Endodermal cell (in vitro differentiated cells): Measurements from ENCODE around the gene RPL19. TPM values are rescaled to one million over a fixed set of nuclear protein-coding genes. Genes with fewer than 3 reads are reported as not detected.

Source experiments
- DNase-seq: peaks from one replicate; pipeline ENCODE4 v3.0.0-alpha.2; 2017
- H3K27ac ChIP-seq: 2 replicates; pipeline ENCODE4 v1.5.1; 2013; ENCODE audit warnings: mild to moderate bottlenecking, low read depth, low read length, moderate library complexity
- H3K27me3 ChIP-seq: 2 replicates; pipeline ENCODE4 v1.6.1; 2013; ENCODE audit warnings: mild to moderate bottlenecking, low read length, moderate library complexity; ENCODE audit not compliant: insufficient read depth, control insufficient read depth, poor library complexity, severe bottlenecking
- H3K36me3 ChIP-seq: 2 replicates; pipeline ENCODE4 v1.7.0; 2013; ENCODE audit warnings: mild to moderate bottlenecking, low read length, moderate library complexity; ENCODE audit not compliant: control insufficient read depth, insufficient read depth
- H3K4me1 ChIP-seq: one replicate; pipeline ENCODE4 v1.7.0; 2013; ENCODE audit warnings: low read length; ENCODE audit not compliant: control insufficient read depth, insufficient read depth
- H3K4me3 ChIP-seq: 2 replicates; pipeline ENCODE4 v1.5.1; 2013; ENCODE audit warnings: mild to moderate bottlenecking, low read length, moderate library complexity
- H3K9ac ChIP-seq: 2 replicates; pipeline ENCODE4 v1.6.1; 2013; ENCODE audit warnings: mild to moderate bottlenecking, low read length, moderate library complexity; ENCODE audit not compliant: poor library complexity, severe bottlenecking; ENCODE audit errors: extremely low read depth
- H3K9me3 ChIP-seq: 2 replicates; pipeline ENCODE4 v1.6.1; 2013; ENCODE audit warnings: mild to moderate bottlenecking, low read length, moderate library complexity; ENCODE audit not compliant: control insufficient read depth
- H3K27ac Mint-ChIP-seq: 2 replicates; pipeline ENCODE4 v1.8.0; 2020; ENCODE audit warnings: mixed read lengths
- H3K27me3 Mint-ChIP-seq: 2 replicates; pipeline ENCODE4 v1.8.0; 2021; ENCODE audit warnings: mild to moderate bottlenecking, mixed read lengths; ENCODE audit not compliant: insufficient read depth
- H3K36me3 Mint-ChIP-seq: 2 replicates; pipeline ENCODE4 v1.8.0; 2020; ENCODE audit warnings: low read depth, mixed read lengths
- H3K4me1 Mint-ChIP-seq: 2 replicates; pipeline ENCODE4 v1.8.0; 2020; ENCODE audit warnings: mixed read lengths
- H3K4me3 Mint-ChIP-seq: 2 replicates; pipeline ENCODE4 v1.8.0; 2020; ENCODE audit warnings: mild to moderate bottlenecking, moderate library complexity, mixed read lengths
- H3K9me3 Mint-ChIP-seq: 2 replicates; pipeline ENCODE4 v1.8.0; 2020; ENCODE audit warnings: mild to moderate bottlenecking, mixed read lengths
- CTCF ChIP-seq: fragments of 200-600 bp; sonication (generic); conservative IDR thresholded peaks from 2 replicates; pipeline ENCODE4 v1.5.0; 2021; ENCODE audit warnings: antibody characterized with exemption, mild to moderate bottlenecking
- WGBS, 2 experiments: methylation state at CpG; one replicate each; pipeline versions ENCODE4 v1.1.5 to v1.1.7; 2013; ENCODE audit warnings: missing lambda C conversion rate in 2 of 2, mixed read lengths in 1 of 2; ENCODE audit not compliant: insufficient coverage in 1 of 2, insufficient read length in 1 of 2; 5-methylcytosine and 5-hydroxymethylcytosine counted together
- total RNA-seq, 2 donors: library from RNA; stranded (reverse); fragmentation: NEBNext Ultra II Directional in 1 of 2; extraction: Animal tissue kit (Norgen Biotek cat#: 25700) in 1 of 2; gene quantifications; 2 replicates in 1 of 2; 3 replicates in 1 of 2; pipeline ENCODE4 v1.2.1, GENCODE V29; 2021

Gene RPL19
- total RNA-seq, 2 donors from 2014 or later: 1,782 to 1,829 TPM

GRCh38 chr17:39169101-39169500 lies 31.0 kb upstream of the RPL19 start:
- H3K27ac ChIP-seq: no peak overlapping the region
- H3K4me1 ChIP-seq: no peaks in the 10 kb centered on the region
- H3K36me3 ChIP-seq: no peaks in the 10 kb centered on the region
- H3K27me3 Mint-ChIP-seq: peaks cover 42% of the 10 kb centered on the region
- H3K36me3 Mint-ChIP-seq: no peaks in the 10 kb centered on the region
- peaks cover 10% of the 10 kb centered on the region for H3K4me1 Mint-ChIP-seq
- H3K4me3 Mint-ChIP-seq: no peak overlapping the region
- no peak for DNase-seq
- peaks cover 7% of the 10 kb centered on the region for H3K9me3 Mint-ChIP-seq
- H3K9me3 ChIP-seq: no peaks in the 10 kb centered on the region
- H3K27ac Mint-ChIP-seq: no peak overlapping the region
- peaks cover 24% of the 10 kb centered on the region for H3K27me3 ChIP-seq
- no peak for TF ChIP-seq CTCF
- WGBS, 2 experiments: 95 to 97% methylated on average over 14 of the region's 14 CpGs
- no peak overlapping the region for H3K4me3 ChIP-seq
- no peak overlapping the region for H3K9ac ChIP-seq

GRCh38 chr17:39169518-39169917 lies 30.6 kb upstream of the RPL19 start:
- WGBS, 2 experiments: 95 to 99% methylated on average over 2 to 3 of the region's 3 CpGs

GRCh38 chr17:39170109-39170508 lies 30.0 kb upstream of the RPL19 start:
- WGBS, 2 experiments: 93 to 95% methylated on average over 4 of the region's 4 CpGs
- DNase-seq: no peak
- H3K9ac ChIP-seq: no peak overlapping the region
- Mint-ChIP-seq H3K36me3 (peaks cover 1% of the 10 kb centered on the region), H3K9me3 (peaks cover 7% of the 10 kb centered on the region), H3K27me3 (peaks cover 35% of the 10 kb centered on the region), H3K4me3 (no peak overlapping the region), H3K27ac (no peak overlapping the region), H3K4me1 (peaks cover 14% of the 10 kb centered on the region)
- no peaks in the 10 kb centered on the region for H3K9me3 ChIP-seq
- H3K4me3 ChIP-seq: no peak overlapping the region
- H3K27ac ChIP-seq: no peak overlapping the region
- peaks cover 20% of the 10 kb centered on the region for H3K27me3 ChIP-seq
- H3K4me1 ChIP-seq: no peaks in the 10 kb centered on the region
- TF ChIP-seq CTCF: no peak
- no peaks in the 10 kb centered on the region for H3K36me3 ChIP-seq

More at GRCh38 chr17:39169518-39169917, 30.6 kb upstream of the RPL19 start:
- no peak for TF ChIP-seq CTCF
- Mint-ChIP-seq H3K9me3 (peaks cover 7% of the 10 kb centered on the region), H3K36me3 (no peaks in the 10 kb centered on the region), H3K27ac (no peak overlapping the region), H3K27me3 (peaks cover 40% of the 10 kb centered on the region), H3K4me1 (peaks cover 10% of the 10 kb centered on the region), H3K4me3 (no peak overlapping the region)
- DNase-seq: no peak
- no peak overlapping the region for H3K4me3 ChIP-seq
- H3K9me3 ChIP-seq: no peaks in the 10 kb centered on the region
- H3K36me3 ChIP-seq: no peaks in the 10 kb centered on the region
- no peak overlapping the region for H3K9ac ChIP-seq
- H3K4me1 ChIP-seq: no peaks in the 10 kb centered on the region
- H3K27ac ChIP-seq: no peak overlapping the region
- peaks cover 24% of the 10 kb centered on the region for H3K27me3 ChIP-seq
